Activated CD8-positive, alpha-beta memory T cell treated with anti-CD3 and anti-CD28 coated beads, Interleukin-2, amount 10 ng/mL, durations not matched to agents 7 days and 5 days (primary cell): ENCODE data around the gene ANO4. TPM values are rescaled to one million over a fixed set of nuclear protein-coding genes. Genes with fewer than 3 reads are reported as not detected.

Experiments used
- ATAC-seq: fragments of 150-1000 bp; cut with Tn5 transposase; one replicate; pipeline ENCODE4 v1.10.0; 2021; ENCODE audit warnings: moderate library complexity
- CTCF ChIA-PET: fragments of 350-600 bp; sonication (Branson Sonifier 250); formaldehyde crosslinking; loops from one replicate; lab custom pipeline; 2021; ENCODE audit warnings: antibody characterized with exemption; lab: Charles Lee
- DNase-seq: peaks from one replicate; pipeline ENCODE4 v3.0.0-alpha.2; 2020
- H3K27ac Mint-ChIP-seq: one replicate; pipeline ENCODE4 v1.8.0; 2021; ENCODE audit warnings: mild to moderate bottlenecking, mixed read lengths
- H3K27me3 Mint-ChIP-seq: one replicate; pipeline ENCODE4 v1.8.0; 2021; ENCODE audit warnings: mixed read lengths
- H3K36me3 Mint-ChIP-seq: one replicate; pipeline ENCODE4 v1.8.0; 2021; ENCODE audit warnings: mild to moderate bottlenecking, mixed read lengths
- H3K4me1 Mint-ChIP-seq: one replicate; pipeline ENCODE4 v1.8.0; 2021; ENCODE audit warnings: mixed read lengths
- H3K4me3 Mint-ChIP-seq: one replicate; pipeline ENCODE4 v1.8.0; 2021; ENCODE audit warnings: mild to moderate bottlenecking, moderate library complexity, mixed read lengths
- H3K9me3 Mint-ChIP-seq: one replicate; pipeline ENCODE4 v1.8.0; 2022; ENCODE audit warnings: low read depth, mixed read lengths
- total RNA-seq, 2 experiments: library from RNA; stranded (reverse); gene quantifications; one replicate each; pipeline ENCODE4 v1.2.3, GENCODE V29; 2021

ANO4 gene
- not detected for total RNA-seq

DNA sequence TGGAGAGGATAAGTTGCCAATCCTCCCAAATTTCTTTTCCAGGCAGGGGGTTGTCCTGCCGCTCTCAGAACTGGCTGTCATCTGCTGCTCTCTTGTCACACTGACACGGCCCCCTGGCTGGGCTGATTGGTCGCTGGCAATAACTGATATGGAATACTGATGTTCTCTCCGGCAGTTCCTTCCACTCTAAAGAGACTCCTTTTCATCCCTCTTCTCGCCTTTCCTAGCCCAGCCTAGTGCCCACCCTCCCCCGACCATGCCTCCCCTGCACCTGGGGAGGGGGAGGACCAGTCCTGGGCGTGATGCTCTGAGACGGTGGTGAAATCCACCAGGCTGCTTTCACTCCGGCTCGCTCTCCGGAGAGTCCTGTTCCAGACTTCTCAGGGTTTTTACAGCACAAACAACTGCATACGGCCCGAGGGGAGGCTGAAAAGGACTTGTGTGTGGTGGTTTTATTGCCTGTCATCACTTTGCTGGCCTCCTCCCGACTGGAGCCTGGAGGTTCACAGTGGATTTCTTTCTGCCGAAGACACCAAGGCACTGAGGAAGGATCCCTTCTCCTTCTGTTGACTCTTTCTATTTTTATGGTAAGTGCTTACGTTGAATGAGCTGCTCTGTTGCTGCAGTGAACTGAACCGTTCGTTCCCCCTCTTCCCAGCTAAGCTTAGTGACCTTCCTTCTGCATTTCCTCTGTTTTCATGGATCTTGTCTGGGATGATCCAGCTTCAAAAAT lies at the start of gene ANO4:
ANO4 (plus strand) TSS at position 336 of the 733 bp plus-strand sequence. CDS start 107,010 bp downstream, outside the sequence.
- no peak within 1 kb of the TSS for H3K27ac Mint-ChIP-seq
- H3K27me3 Mint-ChIP-seq, result peaks cover 10% of the 10 kb centered on the region
- no peaks in the 10 kb centered on the region for H3K36me3 Mint-ChIP-seq
- DNase-seq (no peak), ATAC-seq (no peak)
- CTCF ChIA-PET, result no interaction called here
- H3K4me1 Mint-ChIP-seq, result no peaks in the 10 kb centered on the region
- no peaks in the 10 kb centered on the region for H3K9me3 Mint-ChIP-seq
- no peak within 1 kb of the TSS for H3K4me3 Mint-ChIP-seq

DNA sequence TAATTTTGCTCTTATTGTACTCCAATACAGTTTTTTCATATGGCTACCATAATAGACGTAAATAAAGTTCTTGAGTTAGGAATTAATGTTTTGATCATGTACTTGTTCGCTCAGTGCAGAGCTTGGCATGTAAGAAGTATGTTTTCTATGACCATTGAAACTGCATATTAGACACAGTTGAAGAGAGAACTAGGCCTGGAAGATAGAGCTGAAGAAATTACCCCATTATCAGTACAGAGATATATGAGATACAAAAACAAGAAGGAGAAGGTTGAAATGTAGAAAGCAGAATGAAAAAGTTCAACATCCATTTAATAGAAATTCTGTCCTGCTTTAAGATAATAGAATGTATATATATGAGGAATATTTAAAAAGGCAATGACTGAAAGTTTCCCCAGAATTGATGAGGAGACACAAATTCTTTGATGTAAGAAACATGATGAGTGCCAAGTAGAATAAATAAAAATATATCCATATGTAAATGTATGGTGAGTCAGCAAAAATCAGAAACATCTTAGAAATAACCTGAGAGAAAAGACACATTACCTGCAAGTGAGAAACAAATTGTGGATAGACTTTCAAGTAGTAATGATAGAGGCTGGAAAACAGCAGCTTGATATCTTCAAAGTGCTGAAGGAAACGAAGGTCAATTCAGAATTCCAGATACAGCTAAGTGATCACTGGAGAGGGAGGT lies 49.1 kb upstream of the ANO4 start:
- Mint-ChIP-seq H3K4me1 (no peaks in the 10 kb centered on the region), H3K9me3 (no peaks in the 10 kb centered on the region), H3K4me3 (no peak overlapping the region), H3K27me3 (no peaks in the 10 kb centered on the region), H3K36me3 (no peaks in the 10 kb centered on the region), H3K27ac (no peak overlapping the region)
- ATAC-seq, result no peak
- CTCF ChIA-PET, result no interaction called here
- no peak for DNase-seq

DNA sequence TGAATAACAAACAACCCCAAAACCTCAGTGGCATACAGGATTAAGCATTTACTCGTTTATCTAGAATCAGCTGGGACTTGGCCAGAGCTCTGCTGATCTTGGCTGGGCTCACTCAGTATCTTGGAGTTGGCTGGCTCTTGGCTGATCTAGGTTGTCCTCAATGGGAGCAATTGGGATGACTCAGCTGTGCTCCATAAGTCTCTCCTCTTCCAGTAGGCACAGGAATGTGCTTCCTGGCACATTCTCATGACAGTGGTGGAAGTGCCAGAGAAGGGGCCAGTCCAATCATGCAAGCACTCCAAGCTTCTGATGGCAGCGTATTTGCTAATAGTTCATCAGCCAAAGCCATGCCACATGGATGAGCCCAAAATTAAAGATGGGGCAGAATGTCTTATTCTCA lies 41.7 kb upstream of the ANO4 start:
- H3K27me3 Mint-ChIP-seq, result no peaks in the 10 kb centered on the region

DNA sequence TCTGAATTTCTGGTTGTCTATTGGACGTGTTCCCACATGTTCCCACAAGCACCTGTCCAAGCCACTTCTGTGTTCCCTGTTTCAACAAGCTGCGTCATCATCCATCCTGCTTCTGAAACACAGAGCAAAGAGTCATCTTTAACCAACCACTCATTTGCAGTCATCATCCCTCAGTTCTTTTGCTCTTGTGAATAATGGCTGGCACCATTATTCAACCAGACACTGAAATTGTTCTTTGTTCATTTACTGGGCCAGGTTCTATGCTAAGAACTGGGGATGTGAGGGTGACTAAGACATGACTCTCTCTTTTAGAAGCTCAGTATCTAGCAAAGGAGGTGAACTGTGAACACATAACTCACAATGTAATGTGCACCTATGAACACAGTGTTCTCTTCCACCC lies 40.7 kb upstream of the ANO4 start:
- CTCF ChIA-PET, result no interaction called here
- Mint-ChIP-seq H3K9me3 (no peaks in the 10 kb centered on the region), H3K4me3 (no peak overlapping the region), H3K4me1 (no peaks in the 10 kb centered on the region), H3K27me3 (no peaks in the 10 kb centered on the region), H3K27ac (no peak overlapping the region), H3K36me3 (no peaks in the 10 kb centered on the region)
- ATAC-seq (no peak), DNase-seq (no peak)

More for the DNA sequence above, 41.7 kb upstream of the ANO4 start:
- Mint-ChIP-seq H3K4me3 (no peak overlapping the region), H3K36me3 (no peaks in the 10 kb centered on the region), H3K9me3 (no peaks in the 10 kb centered on the region), H3K4me1 (no peaks in the 10 kb centered on the region), H3K27ac (no peak overlapping the region)
- ATAC-seq (no peak), DNase-seq (no peak)
- CTCF ChIA-PET, result no interaction called here

DNA sequence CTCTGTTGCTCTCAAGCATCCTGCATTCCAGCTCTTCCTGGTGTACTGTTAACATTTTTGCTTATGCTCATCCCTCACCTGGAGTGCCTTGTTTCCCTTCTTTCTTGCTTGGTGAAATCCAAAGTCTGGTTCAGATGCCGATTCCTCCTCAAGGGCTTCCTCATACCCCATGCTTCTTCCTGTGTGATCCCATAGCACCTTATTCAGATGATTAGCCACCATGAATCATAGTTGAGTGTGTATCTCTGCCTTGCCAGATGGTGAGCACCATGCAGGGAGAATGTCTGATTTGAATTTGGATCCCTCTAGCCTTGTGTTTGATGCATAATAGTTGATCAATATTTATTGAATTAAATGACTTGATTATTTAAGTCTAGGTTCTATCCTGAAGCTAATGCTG lies 39.4 kb upstream of the ANO4 start:
- Mint-ChIP-seq H3K27me3 (no peaks in the 10 kb centered on the region), H3K27ac (no peak overlapping the region), H3K36me3 (no peaks in the 10 kb centered on the region), H3K9me3 (no peaks in the 10 kb centered on the region), H3K4me1 (no peaks in the 10 kb centered on the region), H3K4me3 (no peak overlapping the region)
- CTCF ChIA-PET, result no interaction called here
- ATAC-seq (no peak), DNase-seq (no peak)

DNA sequence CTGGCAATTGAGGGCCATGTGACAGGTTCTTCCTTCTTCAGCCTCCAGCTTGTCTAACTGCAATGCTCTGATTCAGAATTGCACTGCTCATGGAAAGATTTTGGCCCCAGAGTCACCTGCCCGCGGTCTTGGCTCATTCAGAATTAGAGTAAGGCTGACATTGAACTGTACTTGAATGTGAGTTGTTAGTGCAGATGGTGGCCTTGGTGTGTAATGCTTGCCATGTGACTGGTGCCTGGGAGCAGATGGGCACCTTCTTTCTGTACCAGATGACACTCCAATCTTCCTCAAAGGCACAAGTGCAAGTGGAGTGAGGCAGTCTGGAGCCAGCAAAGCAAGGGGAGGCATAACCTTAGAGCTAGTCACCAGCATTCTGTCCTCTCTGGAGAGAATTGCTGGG lies 36.5 kb upstream of the ANO4 start:
- ATAC-seq (no peak), DNase-seq (no peak)
- Mint-ChIP-seq H3K27ac (no peak overlapping the region), H3K36me3 (no peaks in the 10 kb centered on the region), H3K9me3 (no peaks in the 10 kb centered on the region), H3K4me1 (no peaks in the 10 kb centered on the region), H3K27me3 (no peaks in the 10 kb centered on the region), H3K4me3 (no peak overlapping the region)
- CTCF ChIA-PET, result no interaction called here

DNA sequence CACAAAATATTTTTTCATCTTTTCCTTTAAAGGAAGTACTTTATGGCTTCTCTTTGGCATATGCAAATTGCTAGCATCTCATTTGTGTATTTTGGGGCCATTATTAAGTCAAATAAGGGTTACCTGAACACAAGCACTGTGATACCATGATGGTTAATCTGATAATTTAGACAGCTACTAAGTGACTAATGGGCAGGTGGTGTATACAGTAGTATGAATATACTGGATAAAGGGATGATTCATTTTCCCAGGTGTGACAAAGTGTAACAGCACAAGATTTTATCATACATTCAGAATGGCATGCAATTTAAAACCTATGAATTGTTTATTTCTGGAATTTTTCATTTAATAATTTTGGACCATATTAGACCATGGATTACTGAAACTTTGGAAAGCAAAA lies 27.2 kb upstream of the ANO4 start:
- no peaks in the 10 kb centered on the region for H3K4me1 Mint-ChIP-seq
- no peaks in the 10 kb centered on the region for H3K36me3 Mint-ChIP-seq
- CTCF ChIA-PET, result no interaction called here
- no peak overlapping the region for H3K27ac Mint-ChIP-seq
- DNase-seq, result no peak
- no peaks in the 10 kb centered on the region for H3K27me3 Mint-ChIP-seq
- ATAC-seq, result no peak
- no peaks in the 10 kb centered on the region for H3K9me3 Mint-ChIP-seq
- H3K4me3 Mint-ChIP-seq, result no peak overlapping the region

DNA sequence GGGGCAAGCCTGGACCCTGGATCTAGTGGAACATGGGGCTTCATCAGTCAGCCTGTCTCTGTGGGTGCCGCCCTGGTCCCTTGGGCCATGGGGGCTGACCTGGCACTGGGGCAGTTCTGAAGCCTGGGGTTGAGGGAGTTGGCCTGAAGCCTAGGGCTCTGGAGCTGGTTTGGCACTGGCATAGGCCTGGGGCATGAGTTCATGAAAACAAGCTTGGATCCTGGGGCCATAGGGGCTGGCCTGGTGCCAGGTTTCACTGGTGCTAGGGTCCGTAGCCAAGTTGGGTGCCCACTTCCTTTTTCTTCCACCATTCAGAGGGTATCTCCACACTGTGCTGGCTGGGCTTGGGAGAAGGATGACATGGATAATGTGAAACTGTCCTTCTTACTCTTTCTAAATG lies 26.6 kb upstream of the ANO4 start:
- Mint-ChIP-seq H3K27ac (no peak overlapping the region), H3K36me3 (no peaks in the 10 kb centered on the region), H3K4me1 (no peaks in the 10 kb centered on the region), H3K27me3 (no peaks in the 10 kb centered on the region), H3K4me3 (no peak overlapping the region), H3K9me3 (no peaks in the 10 kb centered on the region)
- CTCF ChIA-PET, result no interaction called here
- ATAC-seq, result no peak
- no peak for DNase-seq

DNA sequence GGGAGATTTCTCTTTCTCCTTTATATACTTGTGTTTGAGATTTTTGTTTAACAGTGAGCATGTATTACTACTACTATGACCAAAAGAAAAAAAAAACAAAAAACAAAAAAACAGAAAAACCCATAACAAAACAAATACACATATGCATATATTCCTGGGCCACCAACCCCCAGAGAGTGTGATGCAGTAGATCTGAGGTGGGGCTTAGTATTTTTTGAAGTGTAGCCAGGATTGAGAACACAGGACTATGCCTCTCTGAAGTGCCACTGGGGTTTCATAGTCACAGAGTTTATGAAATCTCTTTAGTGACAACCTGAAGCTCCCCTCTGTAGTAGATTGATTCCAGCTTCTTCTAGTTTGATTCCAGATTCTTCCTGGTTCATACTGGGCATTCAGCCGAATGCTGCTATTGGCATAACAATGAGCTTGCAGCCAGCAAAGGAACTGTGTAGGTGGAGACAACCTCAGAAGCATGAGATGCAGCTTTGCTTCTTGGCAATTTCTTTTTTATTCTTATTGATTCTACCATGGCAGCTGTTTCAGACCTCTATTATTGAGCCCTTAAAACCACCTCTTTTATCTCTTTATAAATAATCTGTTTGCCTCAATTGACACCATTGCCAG lies 15.5 kb upstream of the ANO4 start:
- H3K36me3 Mint-ChIP-seq, result no peaks in the 10 kb centered on the region
- ATAC-seq, result no peak
- DNase-seq, result no peak
- no peaks in the 10 kb centered on the region for H3K9me3 Mint-ChIP-seq
- no peak overlapping the region for H3K4me3 Mint-ChIP-seq
- H3K27ac Mint-ChIP-seq, result no peak overlapping the region
- CTCF ChIA-PET, result no interaction called here
- H3K27me3 Mint-ChIP-seq, result no peaks in the 10 kb centered on the region
- no peaks in the 10 kb centered on the region for H3K4me1 Mint-ChIP-seq

DNA sequence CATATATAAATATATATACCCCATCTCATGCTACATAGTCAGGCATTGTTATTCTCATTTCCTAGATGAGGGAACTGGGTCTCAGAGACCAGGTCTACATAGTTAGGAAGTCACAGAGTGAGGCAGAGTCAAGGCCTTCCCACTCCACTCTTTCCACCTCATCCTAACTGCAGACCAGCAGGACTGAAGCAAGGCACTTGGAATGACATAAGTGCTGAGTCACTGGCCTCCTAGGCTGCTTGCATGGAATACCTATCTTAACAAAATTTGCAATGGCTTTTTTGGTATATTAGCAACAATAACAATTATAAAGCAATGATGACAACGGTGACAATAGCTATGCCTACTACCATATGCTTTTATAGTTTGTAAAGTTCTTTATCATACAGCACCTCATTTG lies 5.4 kb upstream of the ANO4 start:
- H3K4me1 Mint-ChIP-seq, result no peaks in the 10 kb centered on the region

DNA sequence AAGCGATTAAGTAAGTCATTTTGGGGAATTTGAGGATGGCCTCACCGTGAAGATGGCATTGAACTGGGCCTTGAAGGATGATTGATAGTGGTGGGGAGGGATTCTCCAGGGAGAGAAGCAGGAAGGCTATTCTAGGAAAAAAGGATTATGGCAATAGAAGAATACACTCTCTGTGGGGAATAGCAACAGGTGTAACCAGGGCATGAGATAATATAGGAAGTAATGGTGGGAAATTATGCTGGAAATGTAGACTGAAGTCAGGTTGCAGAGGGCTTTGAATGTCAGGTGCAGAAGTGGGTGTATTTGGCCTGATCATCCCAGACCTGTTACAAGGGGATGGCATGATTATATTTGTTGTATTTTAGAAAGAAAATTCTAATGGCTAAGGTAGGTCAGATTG lies 4.6 kb upstream of the ANO4 start:
- H3K9me3 Mint-ChIP-seq, result no peaks in the 10 kb centered on the region
- H3K4me1 Mint-ChIP-seq, result no peaks in the 10 kb centered on the region
- CTCF ChIA-PET, result no interaction called here
- H3K27ac Mint-ChIP-seq, result no peak overlapping the region
- ATAC-seq (no peak), DNase-seq (no peak)
- H3K4me3 Mint-ChIP-seq, result no peak overlapping the region
- peaks cover 2% of the 10 kb centered on the region for H3K27me3 Mint-ChIP-seq
- no peaks in the 10 kb centered on the region for H3K36me3 Mint-ChIP-seq

More for the DNA sequence above, 5.4 kb upstream of the ANO4 start:
- CTCF ChIA-PET, result no interaction called here
- Mint-ChIP-seq H3K9me3 (no peaks in the 10 kb centered on the region), H3K27ac (no peak overlapping the region), H3K27me3 (no peaks in the 10 kb centered on the region), H3K4me3 (no peak overlapping the region), H3K36me3 (no peaks in the 10 kb centered on the region)
- DNase-seq (no peak), ATAC-seq (no peak)

DNA sequence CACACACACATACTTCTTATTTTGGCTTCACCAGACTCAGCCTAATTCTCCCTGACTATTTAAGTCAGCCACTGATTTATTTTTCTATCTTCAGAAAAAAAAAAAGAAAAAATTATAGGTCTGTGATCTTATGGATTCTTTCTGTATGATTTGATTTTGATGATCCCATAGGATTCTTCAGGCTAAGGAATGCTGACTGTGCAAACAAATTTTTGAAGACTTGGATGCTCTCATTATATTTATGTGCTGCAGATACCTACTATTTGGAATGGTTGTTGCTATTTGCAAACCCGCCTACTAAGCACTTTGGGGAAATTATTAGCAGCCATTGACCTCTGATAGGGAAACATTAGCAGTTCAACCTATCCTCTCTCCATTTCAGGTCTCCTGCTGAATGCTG lies 4.0 kb upstream of the ANO4 start:
- H3K4me3 Mint-ChIP-seq, result no peak overlapping the region
- CTCF ChIA-PET, result no interaction called here
- H3K27ac Mint-ChIP-seq, result no peak overlapping the region
- DNase-seq, result no peak
- no peaks in the 10 kb centered on the region for H3K4me1 Mint-ChIP-seq
- peaks cover 8% of the 10 kb centered on the region for H3K27me3 Mint-ChIP-seq
- ATAC-seq, result no peak
- H3K36me3 Mint-ChIP-seq, result no peaks in the 10 kb centered on the region
- no peaks in the 10 kb centered on the region for H3K9me3 Mint-ChIP-seq

DNA sequence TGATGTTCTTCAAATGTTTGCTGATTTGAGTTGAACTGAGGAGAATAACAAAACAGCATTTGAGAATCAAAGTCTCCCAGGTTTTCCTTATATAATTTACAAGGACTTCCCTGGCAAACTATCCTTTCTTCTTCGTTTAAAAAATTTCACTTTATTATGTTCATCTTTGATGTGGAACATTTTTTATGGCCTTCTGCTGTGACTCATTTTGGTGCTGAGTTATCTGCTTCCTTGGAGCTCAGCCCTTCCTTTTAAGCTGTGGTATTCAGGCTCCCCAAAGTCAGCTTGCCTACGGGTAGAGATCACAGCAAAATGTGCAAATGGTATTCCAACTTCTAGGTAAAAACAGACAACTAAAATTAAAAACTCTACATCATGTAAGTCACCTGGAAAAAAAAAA lies 1.4 kb upstream of the ANO4 start:
- ATAC-seq (no peak), DNase-seq (no peak)
- CTCF ChIA-PET, result no interaction called here
- Mint-ChIP-seq H3K4me3 (no peak overlapping the region), H3K27ac (no peak overlapping the region), H3K27me3 (peaks cover 10% of the 10 kb centered on the region), H3K36me3 (no peaks in the 10 kb centered on the region), H3K9me3 (no peaks in the 10 kb centered on the region), H3K4me1 (no peaks in the 10 kb centered on the region)

DNA sequence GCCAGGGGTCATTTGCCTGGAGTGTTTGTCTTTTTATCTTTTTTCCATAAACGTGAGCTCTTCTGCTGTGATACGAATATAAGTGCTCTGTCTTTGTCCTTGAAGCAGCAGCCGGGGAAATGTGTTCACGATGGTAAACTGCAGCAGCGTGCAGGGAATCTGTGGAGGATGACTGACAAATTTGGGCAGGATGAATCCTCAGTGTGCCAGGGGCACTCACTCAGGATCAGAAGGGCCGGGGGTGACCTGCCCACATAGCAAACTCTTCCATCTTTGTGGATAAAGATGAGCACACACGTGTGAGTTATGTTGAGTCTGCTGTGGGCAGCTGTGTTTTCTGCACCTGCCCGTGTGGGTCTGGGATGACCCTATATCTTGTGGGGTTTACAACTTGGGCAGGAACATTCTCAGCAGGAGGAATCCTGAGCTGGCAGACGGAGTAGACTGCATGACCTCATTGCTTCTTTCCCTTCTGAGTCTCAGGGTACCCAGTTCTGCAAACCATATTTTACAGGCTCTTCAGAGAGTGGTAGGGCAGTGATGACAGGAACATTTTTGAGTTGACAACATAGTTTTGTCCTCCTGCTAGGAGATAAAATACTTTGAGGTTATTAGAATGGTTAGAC lies 711 bp downstream of the ANO4 start:
- Mint-ChIP-seq H3K36me3 (no peaks in the 10 kb centered on the region), H3K4me1 (no peaks in the 10 kb centered on the region), H3K9me3 (no peaks in the 10 kb centered on the region), H3K27me3 (peaks cover 10% of the 10 kb centered on the region), H3K4me3 (no peak overlapping the region), H3K27ac (no peak overlapping the region)
- no peak for ATAC-seq
- CTCF ChIA-PET, result no interaction called here
- DNase-seq, result no peak
